Aorta (tissue), 5 donors: ENCODE measurements around the gene BMAL1. TPM values are rescaled to one million over a fixed set of nuclear protein-coding genes. Genes with fewer than 3 reads are reported as not detected.
A peak's percentile ranks its signal among the peaks of the same experiment; 100 is the strongest.
"Not testable (repeated sequence)": the region's sequence is repeated elsewhere in the genome, so short reads cannot be mapped to it uniquely, and the experiment has no call there.

ENCODE experiments used
- ATAC-seq: fragments of 200-7000 bp; cut with Tn5 transposase; one replicate; pipeline ENCODE4 v1.9.1; 2022; ENCODE audit warnings: moderate library complexity; ENCODE audit not compliant: low FRiP score
- DNase-seq, 2 donors: peaks; one replicate each; pipeline ENCODE4 v3.0.0-alpha.2; 2020
- H3K27ac ChIP-seq, 2 donors: one replicate each; pipeline ENCODE4 v1.5.1; 2013; ENCODE audit warnings: low read length in 2 of 2, mild to moderate bottlenecking in 2 of 2, moderate library complexity in 2 of 2, control low read depth in 1 of 2, inconsistent platforms in 1 of 2, low read depth in 1 of 2
- H3K27me3 ChIP-seq, 2 donors: one replicate each; pipeline ENCODE4 v1.6.1; 2013; ENCODE audit warnings: control low read depth in 1 of 2, low read length in 1 of 2, mild to moderate bottlenecking in 1 of 2, moderate library complexity in 1 of 2; ENCODE audit not compliant: insufficient read depth in 2 of 2, control insufficient read depth in 1 of 2
- H3K36me3 ChIP-seq, 2 donors: one replicate each; pipeline ENCODE4 v1.6.1; 2013; ENCODE audit warnings: control low read depth in 1 of 2, low read length in 1 of 2, mild to moderate bottlenecking in 1 of 2; ENCODE audit not compliant: insufficient read depth in 2 of 2, control insufficient read depth in 1 of 2
- H3K4me1 ChIP-seq, 2 donors: one replicate each; pipeline ENCODE4 v1.6.1; 2013; ENCODE audit warnings: low read length in 2 of 2, control low read depth in 1 of 2, mild to moderate bottlenecking in 1 of 2, moderate library complexity in 1 of 2; ENCODE audit not compliant: insufficient read depth in 2 of 2, control insufficient read depth in 1 of 2
- H3K4me3 ChIP-seq, 2 donors: one replicate each; pipeline ENCODE4 v1.5.1; 2013; ENCODE audit warnings: low read length in 2 of 2, control low read depth in 1 of 2, mild to moderate bottlenecking in 1 of 2
- H3K9me3 ChIP-seq: one replicate; pipeline ENCODE4 v1.6.1; 2013; ENCODE audit warnings: mild to moderate bottlenecking, low read length; ENCODE audit not compliant: control insufficient read depth
- WGBS, 2 donors: extraction: QIAGEN DNeasy Blood & Tissue Kit; methylation state at CpG; one replicate each; pipeline ENCODE4 v1.1.7; 2013; 5-methylcytosine and 5-hydroxymethylcytosine counted together
- intact Hi-C, 2 donors: fragments of 100-400 bp; cut with DNase I; formaldehyde crosslinking; loops; one replicate each; pipeline versions ENCODE4 v1.14.2 to v1.15.0; 2022
- polyA plus RNA-seq, 2 donors: library from polyadenylated mRNA; stranded (reverse); fragments of 200-250 nt; gene quantifications; one replicate each; pipeline ENCODE4 v1.2.3, GENCODE V29; 2013
- total RNA-seq, 2 donors: library from RNA; stranded (reverse); fragmentation: NEBNext Ultra II Directional; extraction: Animal tissue kit (Norgen Biotek cat#: 25700); gene quantifications; one replicate each; pipeline ENCODE4 v1.2.1, GENCODE V29; 2021
- donor health status: healthy with polysubstance abuse.
- donor health status: Bipolar disorder and iron deficiency.
- donor health status: DM: no; HTN: no; CAD: no.
- donor health status: DM: no; HTN: no; CAD: no.
- donor health status: DM: yes; HTN: yes; CAD: no.

Gene BMAL1
- total and polyA plus RNA-seq, 4 donors: 11.7 to 38.4 (median 30.3) TPM

GRCh38 chr11:13238879-13239514 is 38.6 kb upstream of the BMAL1 start:
- H3K27me3 ChIP-seq: peaks cover 0 to 2% of the 10 kb centered on the region in 2 donors
- no peaks in the 10 kb centered on the region for H3K36me3 ChIP-seq
- H3K4me1 ChIP-seq: no peaks in the 10 kb centered on the region
- H3K9me3 ChIP-seq: peaks cover 3% of the 10 kb centered on the region
- peak in 1 of 2 donors; percentile 61 for DNase-seq
- no peak for ATAC-seq
- 48 to 56% methylated on average over 4 of the region's 4 CpGs for WGBS, 2 donors
- H3K4me3 ChIP-seq: no peak overlapping the region
- H3K27ac ChIP-seq: no peak overlapping the region
- intact Hi-C loops: no loop called here

- 89 to 91% methylated on average over 3 of the region's 3 CpGs for WGBS, 2 donors
- intact Hi-C loops: no loop called here
- Histone ChIP-seq H3K4me1 (no peaks in the 10 kb centered on the region), H3K27ac (no peak overlapping the region), H3K4me3 (no peak overlapping the region), H3K9me3 (no peaks in the 10 kb centered on the region), H3K27me3 (peaks cover 0 to 2% of the 10 kb centered on the region in 2 donors), H3K36me3 (no peaks in the 10 kb centered on the region)
- ATAC-seq (no peak), DNase-seq (no peak)
Observed at GRCh38 chr11:13242564-13242963, 35.0 kb upstream of the BMAL1 start.

GRCh38 chr11:13247606-13248296 is 29.8 kb upstream of the BMAL1 start:
- Histone ChIP-seq H3K4me1 (no peaks in the 10 kb centered on the region), H3K27me3 (peaks cover 0 to 2% of the 10 kb centered on the region in 2 donors), H3K9me3 (no peaks in the 10 kb centered on the region), H3K4me3 (no peak overlapping the region), H3K36me3 (no peaks in the 10 kb centered on the region), H3K27ac (no peak overlapping the region)
- DNase-seq (no peak), ATAC-seq (no peak)
- intact Hi-C loops: no loop called here
- 59 to 69% methylated on average over 5 of the region's 5 CpGs for WGBS, 2 donors

GRCh38 chr11:13249177-13249576 is 28.4 kb upstream of the BMAL1 start:
- Histone ChIP-seq H3K9me3 (no peaks in the 10 kb centered on the region), H3K27ac (no peak overlapping the region), H3K36me3 (no peaks in the 10 kb centered on the region), H3K4me1 (no peaks in the 10 kb centered on the region), H3K27me3 (no peaks in the 10 kb centered on the region), H3K4me3 (no peak overlapping the region)
- ATAC-seq (no peak), DNase-seq (no peak)
- WGBS, 2 donors: 96 to 97% methylated on average over 2 of the region's 2 CpGs
- intact Hi-C loops: no loop called here

GRCh38 chr11:13249992-13250391 is 27.6 kb upstream of the BMAL1 start:
- 46 to 48% methylated on average over 2 of the region's 2 CpGs for WGBS, 2 donors
- Histone ChIP-seq H3K27ac (no peak overlapping the region), H3K4me1 (no peaks in the 10 kb centered on the region), H3K27me3 (no peaks in the 10 kb centered on the region), H3K9me3 (no peaks in the 10 kb centered on the region), H3K36me3 (no peaks in the 10 kb centered on the region), H3K4me3 (no peak overlapping the region)
- intact Hi-C loops: no loop called here
- ATAC-seq: no peak
- DNase-seq: no peak

GRCh38 chr11:13251966-13252365 is 25.6 kb upstream of the BMAL1 start:
- 87 to 88% methylated on average over 2 of the region's 2 CpGs for WGBS, 2 donors
- Histone ChIP-seq H3K27ac (no peak overlapping the region), H3K4me1 (no peaks in the 10 kb centered on the region), H3K36me3 (no peaks in the 10 kb centered on the region), H3K4me3 (no peak overlapping the region), H3K9me3 (no peaks in the 10 kb centered on the region), H3K27me3 (no peaks in the 10 kb centered on the region)
- intact Hi-C loops: no loop called here
- DNase-seq (no peak), ATAC-seq (no peak)

GRCh38 chr11:13252438-13252837 is 25.2 kb upstream of the BMAL1 start:
- ATAC-seq (no peak), DNase-seq (no peak)
- Histone ChIP-seq H3K9me3 (no peaks in the 10 kb centered on the region), H3K4me1 (no peaks in the 10 kb centered on the region), H3K36me3 (no peaks in the 10 kb centered on the region), H3K27ac (no peak overlapping the region), H3K4me3 (no peak overlapping the region), H3K27me3 (no peaks in the 10 kb centered on the region)
- 85 to 89% methylated on average over 4 of the region's 4 CpGs for WGBS, 2 donors
- intact Hi-C loops: no loop called here

- no peak overlapping the region for H3K27ac ChIP-seq
- no peaks in the 10 kb centered on the region for H3K9me3 ChIP-seq
- WGBS, 2 donors: 63 to 76% methylated on average over 3 of the region's 3 CpGs
- ATAC-seq (no peak), DNase-seq (no peak)
- no peaks in the 10 kb centered on the region for H3K36me3 ChIP-seq
- no peaks in the 10 kb centered on the region for H3K4me1 ChIP-seq
- no peaks in the 10 kb centered on the region for H3K27me3 ChIP-seq
- intact Hi-C loops: no loop called here
- no peak overlapping the region for H3K4me3 ChIP-seq
Observed at GRCh38 chr11:13256216-13256615, 21.4 kb upstream of the BMAL1 start.

GRCh38 chr11:13258061-13258460 is 19.5 kb upstream of the BMAL1 start:
- ATAC-seq, H3K4me3 ChIP-seq, H3K36me3 ChIP-seq, H3K4me1 ChIP-seq, DNase-seq, H3K27ac ChIP-seq, H3K9me3 ChIP-seq, H3K27me3 ChIP-seq, intact Hi-C loops: not testable (repeated sequence)
- WGBS, 2 donors: 84 to 87% methylated on average over 8 to 9 of the region's 9 CpGs
